Measurements from ENCODE around the gene RAD51AP1.

GRCh38 chr12:4572680-4573079, 34.0 kb downstream of the RAD51AP1 start:
- TF ChIP-seq CTCF (optimal IDR thresholded peaks at IDR 0.05 in 1 of 3, IDR thresholded peaks at IDR 0.05 in 1 of 3, conservative IDR thresholded peaks at IDR 0.05 in 1 of 3; ENCODE audit: extremely low read depth in 1 of 3, insufficient read depth in 2 of 3, low read length in 3 of 3) (no peak), EZH2 (IDR thresholded peaks at IDR 0.05; ENCODE audit: low read length) (no peak)
